Heart left ventricle (tissue), 13 donors: ENCODE data around the gene KRT85.

Source experiments
- POLR2A ChIP-seq, 2 donors: fragments of 450-650 bp; IDR thresholded peaks; one replicate each; pipeline ENCODE4 v1.6.1; 2017; ENCODE audit warnings: antibody characterized with exemption in 2 of 2, mild to moderate bottlenecking in 2 of 2, moderate library complexity in 2 of 2
- TF ChIP-seq, protein P1 (sequence below), 12 donors: fragments of 200-600 bp; sonication (generic) in 4 of 12; IDR thresholded peaks; one replicate each; pipeline versions ENCODE4 v1.5.0 to v1.8.0; 2018 to 2022; ENCODE audit warnings: antibody characterized with exemption in 12 of 12, mild to moderate bottlenecking in 5 of 12
- donor health status: ischemic (EF 13 %, LVEDD 7.1; RV severe dilation, severe dysfunction).
- donor health status: DM: no; HTN: yes; CAD: no.
- donor health status: DM: no; HTN: no; CAD: no.
- donor health status: ischemic (EF 25% LVEDD 6.9; RV normal size, moderate dysfunction).
- donor health status: ischemic (EF 25% LVEDD 5.7; RV mildly dilated, moderate dysfunction).
- donor health status: ischemic (EF 35%, LVEDD 5.7; RV mildly dilated, moderate dysfunction).
- donor health status: nonischemic (EF 11% LVEDD 7.7; RV severe dilation, severe dysfunction).
- donor health status: DM: yes; HTN: yes; CAD: no.
- donor health status: PGD.
- donor health status: ischemic (EF 29% LVEDD 5.4; RV normal size, mild dysfunction).
- donor health status: nonischemic (EF 23%, LVEDD 6.1; RV moderate dilation, normal function).

DNA sequence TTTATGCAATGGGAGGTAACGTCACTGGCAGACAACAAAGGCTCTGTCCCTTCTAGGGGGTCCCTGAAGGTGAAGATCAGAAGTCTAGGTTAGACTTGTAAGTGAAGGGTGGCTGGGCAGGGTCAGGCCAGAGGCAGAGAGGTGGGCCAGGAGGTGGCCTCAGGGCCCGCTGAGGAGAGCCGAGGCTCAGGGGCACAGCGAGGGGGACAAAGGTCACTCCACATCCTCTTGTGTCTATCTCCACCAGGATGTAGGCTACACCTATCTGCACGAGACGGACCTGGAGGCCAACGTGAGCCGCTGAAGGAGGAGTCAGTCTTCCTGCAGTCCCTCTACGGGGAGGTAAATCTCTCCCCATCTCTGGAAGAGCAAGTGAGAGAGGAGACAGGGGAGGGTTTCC lies 20.3 kb downstream of the KRT85 start:
- no peak for TF ChIP-seq POLR2A (IDR thresholded peaks at IDR 0.05)
- TF ChIP-seq, protein P1, sequence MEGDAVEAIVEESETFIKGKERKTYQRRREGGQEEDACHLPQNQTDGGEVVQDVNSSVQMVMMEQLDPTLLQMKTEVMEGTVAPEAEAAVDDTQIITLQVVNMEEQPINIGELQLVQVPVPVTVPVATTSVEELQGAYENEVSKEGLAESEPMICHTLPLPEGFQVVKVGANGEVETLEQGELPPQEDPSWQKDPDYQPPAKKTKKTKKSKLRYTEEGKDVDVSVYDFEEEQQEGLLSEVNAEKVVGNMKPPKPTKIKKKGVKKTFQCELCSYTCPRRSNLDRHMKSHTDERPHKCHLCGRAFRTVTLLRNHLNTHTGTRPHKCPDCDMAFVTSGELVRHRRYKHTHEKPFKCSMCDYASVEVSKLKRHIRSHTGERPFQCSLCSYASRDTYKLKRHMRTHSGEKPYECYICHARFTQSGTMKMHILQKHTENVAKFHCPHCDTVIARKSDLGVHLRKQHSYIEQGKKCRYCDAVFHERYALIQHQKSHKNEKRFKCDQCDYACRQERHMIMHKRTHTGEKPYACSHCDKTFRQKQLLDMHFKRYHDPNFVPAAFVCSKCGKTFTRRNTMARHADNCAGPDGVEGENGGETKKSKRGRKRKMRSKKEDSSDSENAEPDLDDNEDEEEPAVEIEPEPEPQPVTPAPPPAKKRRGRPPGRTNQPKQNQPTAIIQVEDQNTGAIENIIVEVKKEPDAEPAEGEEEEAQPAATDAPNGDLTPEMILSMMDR (IDR thresholded peaks at IDR 0.05): no peak
